IPS DF 4.7 (cell line): ENCODE measurements around the gene ACTR3C.
"Not testable (repeated sequence)": the region's sequence is repeated elsewhere in the genome, so short reads cannot be mapped to it uniquely, and the experiment has no call there.

Experiments
- DNase-seq: peaks from one replicate; pipeline ENCODE4 v3.0.0-alpha.2; 2013; ENCODE audit warnings: low spot score; ENCODE audit errors: extremely low read depth

ACTR3C gene

DNA sequence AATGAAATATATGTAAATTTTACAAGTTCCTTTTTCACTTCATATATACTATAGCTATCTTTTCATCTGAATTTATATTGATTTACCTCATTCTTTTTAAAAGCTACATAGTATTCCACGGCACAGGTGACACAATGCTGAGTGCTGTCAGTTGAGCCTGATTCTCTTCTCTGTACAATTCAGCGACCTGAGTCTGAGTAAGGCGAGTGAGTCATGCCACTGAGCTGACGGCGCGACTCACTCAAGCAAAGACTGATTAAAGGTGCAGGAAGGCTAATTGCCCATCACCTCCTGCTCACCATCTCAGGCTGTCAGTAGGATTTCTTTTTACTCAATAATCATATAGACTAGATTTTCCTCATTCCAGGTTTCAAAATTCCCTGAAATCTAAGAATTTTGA, 39.7 kb downstream of the ACTR3C start:
- not testable (repeated sequence) for DNase-seq

DNA sequence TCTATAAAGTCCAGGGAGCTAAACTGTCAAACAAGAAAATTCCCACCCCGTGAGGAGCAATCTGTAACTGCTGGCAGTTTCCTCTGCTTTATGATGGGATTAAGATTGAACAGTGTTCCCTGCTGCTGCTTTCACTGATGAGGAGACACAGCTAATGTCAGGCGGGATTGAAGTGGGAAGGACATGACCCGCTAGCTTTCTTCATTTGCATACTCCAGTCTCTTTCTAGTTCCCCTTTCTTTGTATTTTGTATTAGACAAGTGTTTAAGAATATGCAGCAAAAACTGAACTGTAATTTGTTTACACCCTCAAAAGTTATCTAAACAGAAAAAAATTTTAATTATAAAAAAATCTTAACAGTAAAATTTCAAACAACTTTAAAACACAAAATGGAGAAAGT, 40.2 kb downstream of the ACTR3C start:
- DNase-seq = not testable (repeated sequence)

DNA sequence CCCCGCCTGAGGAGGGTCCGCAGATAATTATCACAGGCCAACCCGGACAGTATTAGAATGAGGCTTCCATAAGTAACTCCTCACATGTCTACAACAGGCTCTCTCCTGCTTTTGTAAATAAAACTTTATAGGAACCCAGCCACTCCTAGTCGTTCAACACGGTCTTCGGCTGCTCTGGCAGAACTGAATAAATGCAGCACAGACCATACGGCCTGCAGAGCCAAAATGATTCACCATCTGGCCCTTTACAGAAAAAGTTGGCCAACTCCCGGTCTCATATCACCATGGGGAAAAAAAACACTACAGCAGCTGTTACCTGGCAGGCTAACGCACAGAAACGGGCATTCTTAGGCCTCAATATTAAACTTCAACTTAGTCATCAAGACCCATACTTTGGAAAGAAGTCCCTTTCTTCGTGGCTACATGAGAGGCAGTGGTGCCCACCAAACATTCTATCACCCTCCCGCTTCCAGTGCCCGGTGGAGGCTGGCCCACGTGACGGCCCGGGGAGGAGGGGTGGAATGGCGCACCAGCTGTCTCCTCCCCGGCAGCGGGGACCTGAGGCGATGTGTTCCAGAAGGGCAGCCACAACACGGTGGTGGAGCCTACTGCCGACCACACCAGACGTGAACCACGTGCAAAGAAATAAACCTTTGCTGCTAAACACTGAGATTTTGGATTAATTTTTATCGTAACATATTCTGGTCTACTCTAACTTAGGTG, 41.5 kb downstream of the ACTR3C start:
- DNase-seq = not testable (repeated sequence)

DNA sequence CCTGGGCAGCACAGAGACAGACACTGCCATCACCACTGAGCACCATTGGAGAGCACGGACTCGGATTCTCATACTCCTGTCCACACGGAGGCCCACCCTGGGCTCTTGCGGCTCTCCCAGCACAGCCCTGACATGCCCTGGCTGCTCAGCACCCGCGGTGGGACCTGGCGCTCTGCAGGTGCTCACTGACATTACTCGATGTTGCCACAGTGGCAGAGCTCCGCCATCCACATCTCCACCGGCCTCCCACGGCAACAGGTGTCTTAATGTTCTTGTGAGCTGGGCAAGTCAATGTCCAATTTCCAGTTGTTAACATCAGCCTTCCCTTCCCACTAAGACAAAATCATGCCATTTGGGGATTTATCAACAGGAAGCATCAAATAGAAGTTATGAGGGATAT, 45.0 kb downstream of the ACTR3C start:
- not testable (repeated sequence) for DNase-seq

DNA sequence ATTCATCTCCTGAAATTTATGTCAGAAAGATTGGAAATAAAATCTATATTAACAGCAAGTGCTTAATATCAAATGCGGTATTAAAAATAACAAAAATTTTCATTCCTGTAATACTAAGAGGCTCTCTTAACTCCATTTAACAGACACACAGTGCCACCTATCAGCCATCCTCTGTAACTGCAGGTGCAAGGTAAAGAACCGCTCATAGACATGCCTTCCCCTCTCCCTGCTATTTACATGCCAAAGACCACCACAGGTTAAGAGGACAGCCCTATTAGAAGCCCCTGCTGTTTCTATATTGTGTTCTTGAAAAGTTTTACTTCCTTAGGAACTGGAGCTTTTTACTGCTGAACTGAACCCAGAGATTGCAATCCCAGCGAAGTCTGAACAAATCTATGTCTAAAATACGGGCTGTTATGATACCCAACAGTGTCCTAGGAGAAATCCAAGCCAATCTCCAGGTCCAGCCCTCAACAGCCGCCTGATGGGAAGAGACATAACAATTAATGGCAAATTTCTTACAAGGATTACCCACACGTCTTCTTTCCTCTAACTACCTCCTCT, 47.1 kb downstream of the ACTR3C start:
- DNase-seq = not testable (repeated sequence)

DNA sequence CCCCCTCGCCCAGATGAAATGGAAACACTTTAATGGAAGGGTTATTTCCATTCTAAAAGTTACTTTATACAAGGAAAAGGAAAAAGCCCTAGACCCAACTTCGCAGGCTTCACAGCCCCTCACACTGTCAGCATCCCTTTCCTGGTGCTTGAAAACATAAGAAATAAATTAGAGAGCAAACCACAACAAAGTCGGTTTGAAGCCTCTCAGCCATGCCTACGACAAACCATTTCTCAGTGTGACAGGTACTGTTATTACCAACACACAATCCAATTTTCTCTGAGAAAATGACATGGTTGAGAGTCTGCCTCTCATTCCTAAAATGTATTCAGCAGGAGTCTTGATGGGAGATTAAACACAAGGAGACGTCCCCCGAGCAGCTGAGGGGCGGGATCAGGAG, 51.4 kb downstream of the ACTR3C start:
- DNase-seq = not testable (repeated sequence)

DNA sequence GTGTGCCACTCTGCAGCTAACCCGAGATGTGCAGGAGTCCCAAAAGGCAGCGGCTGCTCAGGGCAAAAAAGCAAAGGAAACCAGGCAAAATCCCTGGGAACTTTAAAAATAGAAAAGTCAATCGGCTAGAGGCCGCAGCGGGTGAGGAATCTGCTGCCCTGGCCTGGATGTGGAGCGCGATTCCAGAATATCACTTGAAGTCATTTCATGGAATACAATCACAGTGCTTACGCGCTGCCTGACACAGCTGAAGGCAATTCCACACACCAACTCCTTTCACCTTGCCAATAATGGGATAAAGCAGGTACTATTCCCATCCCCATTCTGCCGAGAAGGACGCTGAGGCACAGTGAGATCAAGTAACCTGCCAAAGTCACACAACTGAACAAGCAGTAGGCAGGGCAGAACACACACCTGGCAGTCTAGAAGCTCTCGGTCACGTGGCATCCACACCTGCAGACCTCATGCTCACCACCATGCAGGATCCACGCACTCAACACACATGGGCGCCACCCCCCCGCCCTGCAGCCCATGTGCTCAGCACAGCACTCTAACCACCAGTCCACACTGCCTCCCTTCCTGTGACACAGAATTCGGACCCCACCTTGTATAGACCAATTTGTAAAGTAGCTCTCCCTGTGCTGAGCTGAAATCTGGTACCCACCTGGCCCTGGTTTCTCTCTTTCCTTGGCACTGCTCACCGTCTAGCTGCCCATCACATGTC, 53.1 kb downstream of the ACTR3C start:
- DNase-seq = not testable (repeated sequence)

DNA sequence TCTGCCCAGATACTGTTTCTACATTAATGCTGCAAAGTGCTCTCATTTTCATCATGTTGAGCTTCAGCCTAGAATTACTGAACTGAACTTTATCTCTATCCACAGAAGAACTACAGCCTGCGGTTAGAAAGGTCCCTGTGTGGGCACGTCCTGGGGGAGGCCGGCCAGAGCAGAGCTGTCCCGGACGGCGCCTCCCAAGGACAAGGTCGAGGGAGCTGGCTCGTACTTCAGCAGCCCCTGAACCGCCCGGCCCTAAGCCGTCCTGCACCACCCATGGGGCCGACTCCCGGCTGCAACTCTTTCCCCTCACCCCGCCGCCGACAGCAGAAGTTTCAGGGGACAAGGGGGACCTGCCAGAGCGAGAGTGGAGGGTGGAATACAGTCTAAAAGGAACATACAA, 54.5 kb downstream of the ACTR3C start:
- DNase-seq = not testable (repeated sequence)

DNA sequence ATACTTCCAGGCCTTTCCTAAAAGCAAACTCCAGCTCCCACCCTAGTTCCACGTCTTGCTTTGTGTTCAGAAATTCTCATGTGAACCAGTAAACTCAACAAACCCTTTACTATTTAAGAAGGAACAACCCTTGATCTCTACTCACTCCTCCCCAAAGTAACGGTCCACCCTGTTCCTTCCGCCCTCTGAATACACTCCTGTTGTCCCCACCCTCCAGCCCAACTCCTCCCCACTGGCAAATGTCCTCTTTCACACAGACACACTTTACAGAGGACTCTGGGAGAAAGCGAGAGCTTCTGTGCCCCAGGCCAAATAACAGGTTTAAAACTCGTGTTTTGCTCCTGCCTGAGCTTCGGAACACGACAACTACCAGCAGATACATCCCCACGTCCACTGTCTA, 55.1 kb downstream of the ACTR3C start:
- not testable (repeated sequence) for DNase-seq

DNA sequence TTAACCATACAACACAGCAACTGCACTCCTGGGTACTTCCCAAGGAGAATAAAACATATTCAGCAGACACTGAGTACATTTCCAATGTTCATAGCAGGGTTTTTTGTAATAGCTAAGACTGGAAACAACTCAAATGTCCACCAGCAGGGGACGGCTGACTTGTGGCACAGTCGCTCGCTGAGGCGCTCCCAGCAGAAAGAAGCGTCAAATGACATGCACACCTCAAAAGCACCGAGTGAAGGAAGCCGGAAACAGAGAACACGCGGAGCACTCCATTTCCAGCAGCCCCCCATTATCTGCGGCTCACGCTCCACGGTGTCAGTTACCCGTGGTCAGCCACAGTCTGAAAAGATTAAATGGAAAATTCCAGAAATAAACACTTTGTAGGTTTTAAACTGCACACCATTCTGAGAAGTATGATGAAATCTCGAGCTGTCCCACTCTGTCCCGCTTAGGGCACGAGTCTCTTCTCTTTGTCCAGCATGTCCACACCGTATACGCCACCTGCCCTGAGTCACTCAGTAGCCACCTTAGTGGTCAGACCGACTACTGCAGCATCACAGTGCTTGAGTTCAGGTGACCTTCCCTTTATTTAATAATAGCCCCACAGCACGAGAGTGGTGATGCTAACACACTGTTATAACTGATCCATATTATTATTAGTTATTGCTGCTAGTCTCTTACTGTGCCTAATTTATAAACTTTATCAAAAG, 56.2 kb downstream of the ACTR3C start:
- not testable (repeated sequence) for DNase-seq

DNA sequence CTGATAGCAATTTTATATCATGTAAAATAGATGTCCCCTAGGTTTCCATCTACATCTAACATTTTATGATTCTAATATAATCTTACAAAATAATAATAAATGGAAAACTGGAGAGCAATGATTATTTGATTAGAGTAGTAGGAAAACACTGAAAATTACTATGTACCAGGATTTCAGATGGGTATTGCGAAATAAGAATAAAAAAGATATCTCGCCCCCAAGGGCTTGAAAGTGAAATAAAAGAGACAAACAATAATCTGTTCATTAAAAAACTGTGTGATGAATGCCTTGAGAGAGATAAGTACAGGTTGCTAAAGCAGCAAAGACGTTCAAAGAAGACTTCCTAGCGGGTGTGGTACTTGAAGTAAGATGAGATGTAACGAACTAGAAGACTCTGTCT, 60.7 kb downstream of the ACTR3C start:
- DNase-seq = not testable (repeated sequence)

DNA sequence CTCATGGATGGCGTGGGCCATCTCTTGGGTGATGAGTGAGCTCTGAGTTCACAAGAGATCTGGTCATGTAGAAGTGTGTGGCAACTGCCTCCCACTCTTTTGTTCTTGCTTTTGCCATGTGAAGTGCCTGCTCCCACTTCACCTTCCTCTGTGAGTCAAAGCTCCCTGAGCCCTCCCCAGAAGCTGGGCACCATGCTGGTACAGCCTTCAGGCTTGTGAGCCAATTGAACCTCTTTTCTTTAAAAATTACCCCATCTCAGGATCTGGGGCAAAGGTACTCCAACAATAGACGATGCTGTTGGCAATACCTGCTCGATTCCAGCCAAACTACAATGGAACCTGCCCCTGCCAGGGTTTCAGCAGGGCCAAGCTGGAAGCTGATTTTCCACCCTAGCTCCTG, 75.6 kb downstream of the ACTR3C start:
- DNase-seq = not testable (repeated sequence)

DNA sequence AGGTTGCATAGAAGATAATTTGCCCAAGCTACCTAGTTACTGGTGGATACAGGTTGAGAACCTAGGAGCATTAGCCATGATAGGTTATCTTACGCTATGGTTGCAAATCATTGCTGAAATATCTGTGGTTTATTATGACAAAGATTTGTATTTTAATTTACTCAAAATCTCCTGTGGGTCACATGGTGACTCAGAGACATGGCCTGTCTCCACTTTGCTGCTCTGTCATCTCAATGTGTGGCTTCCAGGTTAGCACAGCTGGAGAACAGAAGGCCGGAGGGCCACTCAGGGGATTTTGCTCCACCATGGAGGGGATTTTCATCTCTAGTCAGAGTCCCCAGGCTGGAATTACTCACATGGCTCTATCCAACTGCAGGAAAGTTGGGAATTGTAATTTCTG, 78.1 kb downstream of the ACTR3C start:
- DNase-seq = not testable (repeated sequence)

DNA sequence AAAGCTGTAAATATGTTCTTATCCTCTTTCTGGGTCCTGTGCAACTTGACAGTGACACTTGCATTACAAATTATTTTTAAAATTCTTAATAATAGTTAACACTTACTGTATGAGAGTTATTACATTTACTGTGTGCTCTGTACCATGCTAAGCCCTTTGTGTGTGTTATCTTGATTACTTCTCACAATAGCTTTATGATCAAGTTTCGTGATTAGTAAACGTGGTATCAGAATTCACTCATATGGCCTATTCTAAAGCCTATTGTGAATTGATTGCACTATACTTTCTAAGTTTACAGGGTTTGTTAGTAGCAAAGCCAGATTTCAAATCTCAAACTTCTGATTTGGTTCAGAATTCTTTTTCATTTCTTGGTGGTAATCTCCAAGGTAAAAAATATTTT, 80.4 kb downstream of the ACTR3C start:
- not testable (repeated sequence) for DNase-seq

DNA sequence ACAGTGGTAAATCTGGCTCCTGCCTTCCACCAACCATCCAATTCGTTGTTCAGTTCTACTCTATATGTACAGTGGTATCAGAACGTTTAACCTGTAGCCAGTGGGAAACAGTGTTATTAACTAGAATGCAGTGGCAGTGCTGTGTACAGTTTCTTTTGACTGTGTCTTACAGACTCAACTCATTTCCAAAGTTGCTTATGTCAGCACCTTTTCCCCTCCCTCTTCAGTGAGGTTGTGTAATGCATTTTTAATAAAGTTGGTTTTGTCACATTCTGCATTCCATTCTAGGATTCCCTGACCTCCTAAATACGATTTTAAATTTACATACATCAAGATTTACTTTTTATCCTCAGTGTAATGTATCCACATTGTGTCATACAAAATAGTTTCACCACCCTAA, 97.9 kb downstream of the ACTR3C start:
- not testable (repeated sequence) for DNase-seq

DNA sequence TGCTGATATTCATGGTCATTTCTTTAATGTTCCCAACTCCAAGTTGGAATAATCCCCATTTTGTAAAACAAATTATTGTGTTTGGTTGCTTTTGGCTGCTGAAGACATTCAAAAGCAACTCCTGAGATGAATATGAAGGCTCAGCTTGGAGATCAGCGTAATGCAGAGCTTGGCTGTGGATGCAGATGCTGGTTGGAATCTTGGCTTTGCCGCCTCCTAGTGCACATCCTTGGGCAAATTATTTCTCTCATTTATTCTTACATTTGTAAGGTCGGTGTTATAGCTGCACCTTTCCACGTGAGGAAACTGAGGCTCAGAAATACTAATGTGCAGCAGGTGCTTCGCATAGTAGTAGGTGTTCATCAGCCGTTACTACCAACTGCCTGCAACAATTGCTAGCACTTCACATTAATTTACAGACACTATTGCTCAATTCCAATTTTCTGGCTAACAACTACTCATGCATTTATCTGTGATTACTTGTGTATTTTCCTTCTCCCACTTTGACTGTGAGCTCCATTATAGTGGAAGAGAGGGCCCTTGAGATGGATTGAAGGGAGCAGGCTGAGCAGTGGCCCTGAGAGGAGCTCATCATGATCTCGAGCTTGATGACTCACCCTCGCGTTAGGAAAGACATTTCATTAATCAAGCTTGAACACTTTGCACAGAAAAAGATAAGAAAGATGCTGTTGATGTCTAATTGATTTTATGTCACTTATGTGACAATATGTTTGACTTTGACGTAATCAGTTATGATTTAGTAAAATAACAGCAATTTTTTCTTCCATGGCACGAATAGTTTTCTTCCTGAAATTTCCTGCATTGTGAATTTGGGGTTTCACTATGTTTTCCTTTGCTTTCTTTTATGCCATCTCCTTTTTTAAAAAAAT, 101.0 kb downstream of the ACTR3C start:
- DNase-seq = not testable (repeated sequence)

DNA sequence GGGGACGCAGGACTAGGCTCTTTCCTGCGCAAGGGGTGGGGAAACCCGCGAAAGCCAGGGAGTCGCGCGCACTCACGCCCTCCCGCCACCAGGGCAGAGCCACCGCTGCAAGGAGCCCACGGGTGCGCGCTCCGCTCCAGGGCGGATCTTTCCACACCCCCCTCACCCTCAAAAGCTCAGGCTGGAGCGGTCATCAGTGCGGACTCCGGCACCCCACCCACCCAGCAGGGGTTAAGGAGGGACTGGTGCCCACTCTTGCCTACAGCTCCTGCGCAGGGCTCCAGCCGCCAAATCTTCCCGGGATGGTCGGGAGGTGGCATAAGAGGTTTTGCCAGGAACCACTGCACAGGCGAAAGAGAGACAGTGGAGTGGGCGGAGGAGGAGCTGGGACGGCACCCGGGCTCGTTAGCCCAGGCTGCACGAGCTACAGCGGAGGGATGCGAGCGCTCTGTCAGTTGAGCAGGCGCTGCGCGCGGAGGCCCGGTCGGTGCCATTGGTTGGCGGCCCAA, 102.6 kb downstream of the ACTR3C start:
- not testable (repeated sequence) for DNase-seq

DNA sequence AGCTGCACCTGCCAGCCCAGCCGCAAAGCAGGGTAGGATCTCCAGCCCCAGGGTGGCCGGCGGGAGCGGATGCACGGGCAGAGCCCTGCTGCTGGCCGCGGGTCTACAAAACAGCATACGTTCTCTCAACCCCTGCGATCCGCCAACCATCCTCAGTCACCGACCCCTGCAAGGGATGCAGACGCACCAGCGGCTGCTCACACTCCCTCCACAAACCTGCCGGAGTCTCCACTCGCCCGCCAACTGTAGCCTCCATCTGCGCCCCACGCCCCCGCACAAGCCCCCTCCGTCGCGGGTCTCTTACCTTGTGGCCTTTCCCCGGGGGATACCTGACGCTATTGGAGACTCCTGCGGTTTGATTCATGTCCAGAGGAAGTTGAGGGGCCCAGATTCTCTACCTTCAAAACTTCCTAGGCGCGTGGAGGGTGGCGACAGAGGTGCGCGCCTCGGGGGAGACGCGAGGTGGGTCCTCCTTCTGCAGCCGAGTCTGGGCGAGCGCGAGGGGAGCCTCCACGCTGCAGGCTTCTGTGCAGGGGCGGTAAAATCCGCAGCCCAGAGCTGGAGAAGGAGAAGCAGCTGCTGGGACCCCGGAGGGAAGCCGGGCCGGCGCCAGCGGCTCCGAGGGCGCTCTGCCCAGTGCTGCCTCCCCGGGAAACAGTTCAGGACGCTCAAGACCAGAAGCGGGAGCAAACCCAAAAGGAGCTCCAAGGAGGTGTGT, 103.2 kb downstream of the ACTR3C start:
- DNase-seq = not testable (repeated sequence)

DNA sequence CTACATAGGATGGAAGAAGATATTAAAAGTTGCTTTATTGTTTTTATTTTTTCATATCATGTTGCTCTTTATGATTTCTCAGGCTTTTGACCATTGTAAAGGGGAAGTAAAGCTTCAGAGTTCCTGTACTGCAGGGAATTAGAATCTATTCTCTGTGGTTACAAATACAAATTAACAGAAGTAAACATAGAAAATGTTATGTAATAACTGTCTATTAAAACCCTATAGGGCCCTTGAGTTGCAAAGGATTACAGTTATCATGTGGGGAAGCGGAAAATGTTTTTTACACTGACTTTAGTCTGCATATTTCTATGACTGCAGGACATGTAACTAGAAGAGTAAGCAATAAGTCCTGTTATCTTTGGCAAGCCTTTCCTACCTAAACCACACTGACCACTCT, 116.5 kb downstream of the ACTR3C start:
- not testable (repeated sequence) for DNase-seq

DNA sequence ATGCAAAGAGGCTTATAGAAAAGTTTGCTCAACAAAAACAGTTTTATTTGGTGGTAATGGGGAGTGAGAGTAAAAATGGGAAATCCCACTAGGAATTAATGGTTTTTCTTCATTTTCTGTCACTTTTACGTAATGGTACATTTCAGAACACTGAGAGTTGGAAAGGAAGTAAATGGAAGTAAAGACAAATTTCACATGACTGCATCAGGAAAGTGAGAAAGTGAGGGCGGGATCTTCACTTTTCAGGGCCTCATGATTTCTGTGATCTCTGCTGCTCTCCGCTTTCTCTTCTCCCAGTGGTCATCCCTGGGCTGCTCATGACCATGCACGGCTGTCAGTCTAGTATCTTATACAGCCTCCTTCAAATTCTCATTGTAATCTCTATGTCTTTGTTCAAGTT, 117.5 kb downstream of the ACTR3C start:
- DNase-seq = not testable (repeated sequence)
